Right atrium auricular region (tissue), 2 donors: ENCODE data around the gene WWOX. TPM values are rescaled to one million over a fixed set of nuclear protein-coding genes. Genes with fewer than 3 reads are reported as not detected.

Experiments used
- DNase-seq: peaks from one replicate; pipeline ENCODE4 v3.0.0-alpha.2; 2019; ENCODE audit warnings: low spot score
- H3K27ac ChIP-seq, 2 donors: fragments of 200-600 bp; sonication (generic); 1 replicate in 1 of 2; 2 replicates in 1 of 2; pipeline ENCODE4 v1.5.1; 2016 to 2019
- H3K27me3 ChIP-seq, 2 donors: fragments of 200-600 bp; sonication (generic); one replicate each; pipeline versions ENCODE4 v1.5.1 to v1.6.0; 2017 to 2019
- H3K36me3 ChIP-seq: fragments of 200-600 bp; sonication (generic); one replicate; pipeline ENCODE4 v1.5.1; 2016
- H3K4me1 ChIP-seq, 2 donors: fragments of 200-600 bp; sonication (generic); one replicate each; pipeline versions ENCODE4 v1.5.1 to v1.6.0; 2017 to 2019
- H3K4me3 ChIP-seq, 2 donors: fragments of 200-600 bp; sonication (generic); 1 replicate in 1 of 2; 2 replicates in 1 of 2; pipeline ENCODE4 v1.5.1; 2017 to 2019; ENCODE audit warnings: mild to moderate bottlenecking in 1 of 2, moderate library complexity in 1 of 2
- H3K9me3 ChIP-seq, 2 donors: fragments of 200-600 bp; sonication (generic); one replicate each; pipeline ENCODE4 v1.5.1; 2019
- total RNA-seq, 2 donors: library from RNA; depleted of rRNA; stranded (reverse); fragments of >200 nt; gene quantifications; one replicate each; pipeline ENCODE4 v1.1.0, GENCODE V29; 2016
- TF ChIP-seq, protein P1 (sequence below), 2 donors: fragments of 200-600 bp; sonication (generic); IDR thresholded peaks; one replicate each; pipeline ENCODE4 v1.5.1; 2019; ENCODE audit warnings: antibody characterized with exemption in 2 of 2

WWOX gene
- total RNA-seq, 2 donors from 2014 or later = 14.8 to 20.8 TPM

DNA sequence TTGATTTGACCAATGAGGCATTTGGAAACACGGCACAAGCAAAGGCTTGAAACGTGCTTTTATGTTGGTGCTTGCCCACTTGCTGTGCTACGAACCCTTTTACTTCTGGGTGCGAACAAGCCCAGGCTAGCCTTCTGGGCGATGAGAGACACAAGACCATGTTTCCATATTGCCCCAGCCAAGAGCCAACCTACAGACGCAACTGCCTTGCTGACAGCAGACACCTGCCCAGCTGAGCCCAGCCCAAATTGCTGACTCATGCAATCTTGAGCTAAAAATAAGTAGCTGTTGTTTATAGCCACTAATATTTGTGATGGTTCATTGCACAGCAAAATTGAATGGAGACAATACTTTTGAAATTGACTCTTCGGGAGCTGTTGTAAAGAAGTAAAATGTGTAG, 464.5 kb downstream of the WWOX start:
- no peak for DNase-seq
- TF ChIP-seq, protein P1, sequence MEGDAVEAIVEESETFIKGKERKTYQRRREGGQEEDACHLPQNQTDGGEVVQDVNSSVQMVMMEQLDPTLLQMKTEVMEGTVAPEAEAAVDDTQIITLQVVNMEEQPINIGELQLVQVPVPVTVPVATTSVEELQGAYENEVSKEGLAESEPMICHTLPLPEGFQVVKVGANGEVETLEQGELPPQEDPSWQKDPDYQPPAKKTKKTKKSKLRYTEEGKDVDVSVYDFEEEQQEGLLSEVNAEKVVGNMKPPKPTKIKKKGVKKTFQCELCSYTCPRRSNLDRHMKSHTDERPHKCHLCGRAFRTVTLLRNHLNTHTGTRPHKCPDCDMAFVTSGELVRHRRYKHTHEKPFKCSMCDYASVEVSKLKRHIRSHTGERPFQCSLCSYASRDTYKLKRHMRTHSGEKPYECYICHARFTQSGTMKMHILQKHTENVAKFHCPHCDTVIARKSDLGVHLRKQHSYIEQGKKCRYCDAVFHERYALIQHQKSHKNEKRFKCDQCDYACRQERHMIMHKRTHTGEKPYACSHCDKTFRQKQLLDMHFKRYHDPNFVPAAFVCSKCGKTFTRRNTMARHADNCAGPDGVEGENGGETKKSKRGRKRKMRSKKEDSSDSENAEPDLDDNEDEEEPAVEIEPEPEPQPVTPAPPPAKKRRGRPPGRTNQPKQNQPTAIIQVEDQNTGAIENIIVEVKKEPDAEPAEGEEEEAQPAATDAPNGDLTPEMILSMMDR (IDR thresholded peaks at IDR 0.05) = no peak
- Histone ChIP-seq H3K27ac (no peak overlapping the region), H3K27me3 (no peaks in the 10 kb centered on the region), H3K4me3 (no peak overlapping the region), H3K4me1 (no peaks in the 10 kb centered on the region), H3K36me3 (no peaks in the 10 kb centered on the region), H3K9me3 (no peaks in the 10 kb centered on the region)

GRCh38 chr16:78566397-78567073, 467.1 kb downstream of the WWOX start:
- no peak overlapping the region for H3K4me3 ChIP-seq
- H3K27ac ChIP-seq = no peak overlapping the region
- no peaks in the 10 kb centered on the region for H3K4me1 ChIP-seq
- no peaks in the 10 kb centered on the region for H3K36me3 ChIP-seq
- no peaks in the 10 kb centered on the region for H3K9me3 ChIP-seq
- TF ChIP-seq, protein P1 (IDR thresholded peaks at IDR 0.05) = no peak
- no peak for DNase-seq
- H3K27me3 ChIP-seq = no peaks in the 10 kb centered on the region

DNA sequence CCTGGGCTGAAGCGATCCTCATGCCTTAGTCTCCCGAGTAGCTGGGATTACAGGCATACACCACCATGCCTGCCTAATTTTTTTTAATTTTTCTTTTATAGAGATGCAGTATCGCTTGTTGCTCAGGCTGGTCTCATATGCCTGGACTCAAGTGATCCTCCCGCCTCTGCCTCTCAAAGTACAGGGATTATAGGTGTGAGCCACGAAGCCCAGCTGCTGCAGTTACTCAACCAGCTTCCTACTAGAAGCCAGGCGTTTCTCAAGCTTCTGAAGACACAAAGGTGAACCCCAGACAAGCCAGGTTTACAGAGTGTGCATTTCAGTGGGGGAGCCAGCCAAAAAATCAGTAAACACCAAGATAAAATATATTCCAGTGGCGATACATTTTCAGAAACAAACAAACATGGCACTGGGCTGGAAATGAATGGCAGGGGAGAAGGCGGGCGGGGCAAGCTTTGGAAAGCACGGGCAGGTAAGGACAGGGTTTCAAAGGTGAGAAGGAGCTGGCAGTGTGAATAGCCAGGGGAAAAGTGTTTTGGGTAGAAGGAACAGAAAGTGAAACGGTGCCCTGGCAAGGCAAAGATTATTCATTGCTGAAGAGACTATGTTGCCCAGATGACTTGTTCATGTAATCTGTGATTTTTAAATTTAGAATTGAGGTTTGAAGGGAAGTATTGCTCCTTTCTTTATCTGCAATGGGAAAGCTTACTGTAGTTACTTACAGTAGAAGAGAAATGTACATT, 471.1 kb downstream of the WWOX start:
- Histone ChIP-seq H3K27me3 (no peaks in the 10 kb centered on the region), H3K4me1 (no peaks in the 10 kb centered on the region), H3K4me3 (no peak overlapping the region), H3K36me3 (no peaks in the 10 kb centered on the region), H3K9me3 (no peaks in the 10 kb centered on the region), H3K27ac (no peak overlapping the region)
- TF ChIP-seq, protein P1 (IDR thresholded peaks at IDR 0.05) = no peak
- no peak for DNase-seq

DNA sequence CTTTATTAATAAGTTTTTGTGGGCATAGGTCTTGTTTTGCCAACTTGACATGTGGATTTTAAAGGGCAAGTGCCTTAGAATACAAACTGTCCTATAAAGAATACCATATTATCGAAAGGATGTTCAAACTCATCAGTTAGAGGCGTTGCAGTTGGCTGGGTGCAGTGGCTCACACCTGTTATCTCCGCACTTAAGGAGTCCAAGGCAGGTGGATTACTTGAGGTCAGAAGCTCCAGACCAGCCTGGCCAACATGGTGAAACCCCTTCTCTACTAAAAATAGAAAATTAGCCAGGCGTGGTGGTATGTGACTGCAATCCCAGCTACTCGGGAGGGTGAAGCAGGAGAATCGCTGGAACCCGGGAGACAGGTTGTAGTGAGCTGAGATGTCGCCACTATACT, 472.0 kb downstream of the WWOX start:
- Histone ChIP-seq H3K4me1 (no peaks in the 10 kb centered on the region), H3K9me3 (no peaks in the 10 kb centered on the region), H3K4me3 (no peak overlapping the region), H3K27me3 (no peaks in the 10 kb centered on the region), H3K27ac (no peak overlapping the region), H3K36me3 (no peaks in the 10 kb centered on the region)
- DNase-seq = no peak
- TF ChIP-seq, protein P1 (IDR thresholded peaks at IDR 0.05) = no peak

- no peaks in the 10 kb centered on the region for H3K4me1 ChIP-seq
- H3K27ac ChIP-seq = no peak overlapping the region
- DNase-seq = no peak
- no peaks in the 10 kb centered on the region for H3K36me3 ChIP-seq
- no peaks in the 10 kb centered on the region for H3K9me3 ChIP-seq
- no peak overlapping the region for H3K4me3 ChIP-seq
- TF ChIP-seq, protein P1 (IDR thresholded peaks at IDR 0.05) = no peak
- H3K27me3 ChIP-seq = no peaks in the 10 kb centered on the region
Observed at GRCh38 chr16:78571898-78572358, 472.5 kb downstream of the WWOX start.
